Fibroblast of lung (primary cell): Measurements from ENCODE around the gene NR2F1-AS1. TPM values are rescaled to one million over a fixed set of nuclear protein-coding genes. Genes with fewer than 3 reads are reported as not detected.

Experiments used
- DNase-seq, 2 donors: peaks; one replicate each; pipeline versions ENCODE4 v3.0.0 to v3.0.0-alpha.2; 2010; ENCODE audit warnings: low read depth in 2 of 2
- H2AFZ ChIP-seq: 2 replicates; pipeline ENCODE4 v1.5.1; 2012; ENCODE audit warnings: low read length, control low read depth, inconsistent platforms
- H3K27ac ChIP-seq: 2 replicates; pipeline ENCODE4 v1.5.1; 2011; ENCODE audit warnings: low read length, control low read depth; ENCODE audit not compliant: insufficient read depth
- H3K27me3 ChIP-seq: 2 replicates; pipeline ENCODE4 v1.5.1; 2011; ENCODE audit warnings: mild to moderate bottlenecking, low read length; ENCODE audit not compliant: control insufficient read depth, insufficient read depth
- H3K36me3 ChIP-seq: 2 replicates; pipeline ENCODE4 v1.5.1; 2011; ENCODE audit warnings: low read length; ENCODE audit not compliant: control insufficient read depth, insufficient read depth
- H3K4me1 ChIP-seq: 2 replicates; pipeline ENCODE4 v1.5.1; 2011; ENCODE audit warnings: low read length; ENCODE audit not compliant: control insufficient read depth, insufficient read depth; ENCODE audit errors: extremely low read depth
- H3K4me2 ChIP-seq: 2 replicates; pipeline ENCODE4 v1.5.1; 2011; ENCODE audit warnings: low read length, control low read depth; ENCODE audit not compliant: insufficient read depth; ENCODE audit errors: extremely low read depth
- H3K4me3 ChIP-seq, 4 experiments: fragments of 200-600 bp in 1 of 4; sonication (generic) in 1 of 4; replicated peaks in 1 of 4; 2 replicates each; pipeline ENCODE4 v1.5.1; 2011 to 2016; ENCODE audit warnings: low read length in 4 of 4, low read depth in 3 of 4, mild to moderate bottlenecking in 3 of 4, control low read depth in 2 of 4, inconsistent platforms in 1 of 4, mixed read lengths in 1 of 4; ENCODE audit not compliant: insufficient read depth in 1 of 4; ENCODE audit errors: control extremely low read depth in 1 of 4
- H3K79me2 ChIP-seq: 2 replicates; pipeline ENCODE4 v1.5.1; 2012; ENCODE audit warnings: mild to moderate bottlenecking, low read length, inconsistent platforms; ENCODE audit not compliant: control insufficient read depth, insufficient read depth
- H3K9ac ChIP-seq: 2 replicates; pipeline ENCODE4 v1.5.1; 2011; ENCODE audit warnings: mild to moderate bottlenecking, low read length, control low read depth; ENCODE audit not compliant: insufficient read depth
- H3K9me3 ChIP-seq: 2 replicates; pipeline ENCODE4 v1.5.1; 2012; ENCODE audit warnings: low read depth, low read length; ENCODE audit not compliant: control insufficient read depth, insufficient read depth
- H4K20me1 ChIP-seq: 2 replicates; pipeline ENCODE4 v1.5.1; 2011; ENCODE audit warnings: low read length; ENCODE audit not compliant: control insufficient read depth, insufficient read depth; ENCODE audit errors: extremely low read depth
- CTCF ChIP-seq, 2 donors: IDR thresholded peaks in 1 of 2; conservative IDR thresholded peaks in 1 of 2; 1 replicate in 1 of 2; 2 replicates in 1 of 2; pipeline ENCODE4 v1.5.1; 2011 to 2012; ENCODE audit warnings: low read length in 2 of 2, control low read depth in 1 of 2, inconsistent platforms in 1 of 2, low read depth in 1 of 2, mild to moderate bottlenecking in 1 of 2
- EZH2 ChIP-seq: IDR thresholded peaks from 2 replicates; pipeline ENCODE4 v1.5.1; 2012; ENCODE audit warnings: low read length, control low read depth, mild to moderate bottlenecking; ENCODE audit errors: missing control alignments
- polyA plus RNA-seq, 2 donors: library from polyadenylated mRNA; depleted of rRNA in 1 of 2; stranded (reverse) in 1 of 2; unstranded in 1 of 2; fragments of >200 nt; gene quantifications; 2 replicates each; pipeline ENCODE4 v1.2.1, GENCODE V29; 2011 to 2012; ENCODE audit warnings: missing spikeins in 1 of 2
- total RNA-seq: library from RNA; depleted of rRNA; stranded (reverse); fragments of >200 nt; gene quantifications from 2 replicates; pipeline ENCODE4 v1.2.1, GENCODE V29; 2014

The NR2F1-AS1 gene
- total and polyA plus RNA-seq, 2 donors (not counting 1 experiment from before 2014, with no cell fraction given): 29.6 to 44.6 TPM

DNA sequence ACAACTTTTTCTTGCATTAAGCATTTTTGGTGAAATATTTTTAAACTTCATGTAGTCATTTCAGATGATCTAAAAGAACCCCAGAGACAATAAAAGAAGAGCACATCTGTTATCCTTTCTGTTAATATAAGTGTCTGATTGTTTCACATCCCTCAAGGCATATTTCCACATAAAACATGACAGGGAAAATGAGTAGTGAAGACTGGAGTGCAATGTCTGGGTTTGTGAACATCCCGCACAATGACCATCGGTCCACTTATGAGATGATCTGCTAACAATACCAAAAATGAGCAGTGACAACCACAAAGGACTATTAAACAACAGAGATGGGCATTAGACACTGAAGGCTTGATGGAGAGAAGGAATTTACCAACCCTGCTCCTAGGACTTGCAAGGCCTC lies 209.1 kb downstream of the NR2F1-AS1 start:
- no peaks in the 10 kb centered on the region for H3K79me2 ChIP-seq
- H3K4me1 ChIP-seq: no peaks in the 10 kb centered on the region
- no peak overlapping the region for H3K27ac ChIP-seq
- H2AFZ ChIP-seq: no peak overlapping the region
- H3K9ac ChIP-seq: no peak overlapping the region
- H3K4me3 ChIP-seq: no peak overlapping the region
- no peak for DNase-seq
- no peaks in the 10 kb centered on the region for H4K20me1 ChIP-seq
- no peak overlapping the region for H3K4me2 ChIP-seq
- TF ChIP-seq EZH2: no peak
- H3K36me3 ChIP-seq: no peaks in the 10 kb centered on the region
- no peaks in the 10 kb centered on the region for H3K9me3 ChIP-seq
- H3K27me3 ChIP-seq: no peaks in the 10 kb centered on the region

- Histone ChIP-seq H3K36me3 (no peaks in the 10 kb centered on the region), H3K9me3 (no peaks in the 10 kb centered on the region), H4K20me1 (no peaks in the 10 kb centered on the region), H3K4me2 (no peak overlapping the region), H3K79me2 (no peaks in the 10 kb centered on the region), H3K4me1 (peaks cover 4% of the 10 kb centered on the region), H3K27me3 (no peaks in the 10 kb centered on the region), H3K27ac (no peak overlapping the region), H3K4me3 (no peak overlapping the region), H2AFZ (no peak overlapping the region), H3K9ac (no peak overlapping the region)
- no peak for TF ChIP-seq CTCF (conservative IDR thresholded peaks at IDR 0.05 in 1 of 2, IDR thresholded peaks at IDR 0.05 in 1 of 2; ENCODE audit: low read depth in 1 of 2, low read length in 2 of 2)
- TF ChIP-seq EZH2: no peak
- DNase-seq: no peak
Observed at GRCh38 chr5:93364378-93364777, 216.6 kb downstream of the NR2F1-AS1 start.

DNA sequence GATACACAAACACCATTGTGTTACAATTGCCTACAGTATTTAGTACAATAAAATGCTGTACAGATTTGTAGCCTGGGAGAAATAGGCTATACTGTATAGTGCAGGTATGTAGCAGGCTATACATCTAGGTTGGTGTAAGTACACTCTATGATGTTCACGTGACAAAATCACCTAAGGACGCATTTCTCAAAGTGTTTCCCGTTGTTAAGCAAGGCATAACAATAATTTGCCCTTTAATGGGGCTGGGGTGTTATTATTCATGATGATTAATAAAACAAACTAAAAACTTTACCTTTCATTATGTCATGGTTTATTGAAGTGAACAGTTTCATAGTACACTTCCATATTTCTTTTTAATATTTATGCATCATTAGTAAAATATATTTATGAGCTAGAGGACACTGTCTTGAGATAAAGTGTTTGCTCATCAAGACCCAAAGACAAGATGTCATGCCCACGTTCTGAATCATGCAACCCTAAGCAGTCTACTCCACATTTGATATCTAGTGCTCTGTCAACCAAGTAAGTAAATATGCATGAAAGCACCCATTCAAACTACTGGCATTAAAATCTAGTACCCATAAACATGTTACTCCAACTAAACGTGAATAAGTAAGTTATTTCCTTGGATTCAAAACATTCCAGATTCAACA lies 220.5 kb downstream of the NR2F1-AS1 start:
- Histone ChIP-seq H2AFZ (no peak overlapping the region), H3K4me2 (no peak overlapping the region), H3K9me3 (no peaks in the 10 kb centered on the region), H3K4me1 (peaks cover 4% of the 10 kb centered on the region), H3K27ac (no peak overlapping the region), H3K36me3 (no peaks in the 10 kb centered on the region), H3K27me3 (no peaks in the 10 kb centered on the region), H3K9ac (no peak overlapping the region), H4K20me1 (no peaks in the 10 kb centered on the region), H3K4me3 (no peak overlapping the region), H3K79me2 (no peaks in the 10 kb centered on the region)
- no peak for DNase-seq
- TF ChIP-seq EZH2 (no peak), CTCF (conservative IDR thresholded peaks at IDR 0.05 in 1 of 2, IDR thresholded peaks at IDR 0.05 in 1 of 2; ENCODE audit: low read depth in 1 of 2, low read length in 2 of 2) (no peak)
